Activated naive CD4-positive, alpha-beta T cell treated with Interleukin-2 at 50 U/mL for 16 hours (primary cell): ENCODE results near the gene OPRL1.
"Not testable (repeated sequence)": the region's sequence is repeated elsewhere in the genome, so short reads cannot be mapped to it uniquely, and the experiment has no call there.

ENCODE experiments used
- DNase-seq: peaks from one replicate; pipeline ENCODE4 v3.0.0-alpha.2; 2020

The OPRL1 gene

DNA sequence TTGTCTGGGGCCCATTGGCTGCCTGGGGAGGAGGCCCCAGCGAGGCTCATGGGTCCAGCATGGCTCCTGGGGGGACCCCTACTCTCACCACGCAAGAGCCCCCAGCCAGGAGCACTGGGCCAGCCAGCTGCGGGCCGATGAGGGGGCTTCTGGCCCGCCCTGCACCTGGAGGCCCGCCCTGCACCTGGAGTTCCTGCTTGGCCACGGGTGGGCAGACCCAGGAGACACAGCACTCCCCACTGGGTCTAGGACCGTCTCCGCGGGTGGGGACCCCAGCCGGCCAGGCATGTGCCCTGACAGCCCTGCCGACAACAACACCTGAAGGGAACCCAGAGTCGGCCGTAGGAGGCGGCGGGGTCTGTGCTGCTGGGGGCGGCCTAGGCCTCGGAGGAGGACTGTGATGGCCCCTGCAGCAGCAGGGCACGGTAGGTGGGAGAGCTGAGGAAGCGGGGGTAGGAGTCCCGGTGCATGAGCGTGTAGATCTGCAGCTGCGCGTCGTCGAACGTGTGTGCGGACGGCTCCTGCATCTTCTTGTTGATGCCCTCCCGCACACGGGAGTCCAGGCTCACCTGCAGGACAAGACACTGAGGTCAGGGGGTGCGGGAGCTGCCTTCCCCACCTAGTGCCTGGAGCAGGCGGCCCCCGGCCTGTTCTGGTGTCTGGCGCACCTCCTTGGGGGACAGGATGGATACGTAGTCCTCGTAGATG is 6.3 kb upstream of the OPRL1 start:
- DNase-seq = no peak

DNA sequence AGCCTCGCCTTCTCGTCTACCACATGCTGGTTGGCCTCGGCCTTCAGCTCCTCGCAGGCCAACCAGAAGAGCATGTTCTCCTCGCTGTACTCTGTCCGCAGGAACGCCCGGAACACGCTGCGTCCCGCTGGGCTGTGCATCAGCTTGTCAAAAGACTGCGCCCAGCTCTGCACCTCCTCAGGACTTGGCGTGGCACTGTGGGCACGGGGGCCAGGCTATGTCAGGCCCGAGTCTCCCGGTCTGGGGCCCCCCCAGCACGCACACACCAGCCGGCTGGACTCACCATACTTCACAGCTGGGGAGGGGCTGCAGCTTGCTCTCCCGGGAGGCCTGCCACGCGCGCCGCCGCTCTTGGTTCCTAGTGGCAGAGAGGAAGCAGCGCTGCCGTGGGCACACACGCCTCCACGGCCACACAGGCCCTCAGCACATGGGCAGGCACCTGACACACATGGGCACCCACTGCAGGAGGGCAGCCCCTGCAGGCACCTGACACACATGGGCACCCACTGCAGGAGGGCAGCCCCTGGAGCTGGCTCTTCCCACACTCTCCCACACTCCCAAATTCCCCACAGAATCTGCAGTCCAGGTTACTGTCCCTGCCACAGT is 5.6 kb upstream of the OPRL1 start:
- DNase-seq = no peak

DNA sequence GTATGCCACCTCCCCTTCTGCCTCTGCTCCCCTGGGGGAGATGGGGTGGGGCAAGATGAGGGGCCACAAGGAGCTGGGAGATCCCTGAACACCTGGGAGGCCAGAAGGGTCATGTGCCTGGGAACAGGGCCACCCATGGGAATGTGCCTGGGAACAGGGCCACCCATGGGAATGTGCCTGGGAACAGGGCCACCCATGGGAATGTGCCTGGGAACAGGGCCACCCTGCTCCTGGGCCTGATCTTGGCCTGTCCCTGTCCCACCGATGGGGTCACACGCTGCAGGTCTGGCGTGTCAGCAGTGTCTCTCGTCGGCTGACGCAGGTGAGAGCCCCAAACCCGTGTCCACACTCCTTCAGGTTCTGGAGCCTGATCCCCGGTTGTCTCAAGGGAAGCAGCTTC is 4.9 kb upstream of the OPRL1 start:
- no peak for DNase-seq

DNA sequence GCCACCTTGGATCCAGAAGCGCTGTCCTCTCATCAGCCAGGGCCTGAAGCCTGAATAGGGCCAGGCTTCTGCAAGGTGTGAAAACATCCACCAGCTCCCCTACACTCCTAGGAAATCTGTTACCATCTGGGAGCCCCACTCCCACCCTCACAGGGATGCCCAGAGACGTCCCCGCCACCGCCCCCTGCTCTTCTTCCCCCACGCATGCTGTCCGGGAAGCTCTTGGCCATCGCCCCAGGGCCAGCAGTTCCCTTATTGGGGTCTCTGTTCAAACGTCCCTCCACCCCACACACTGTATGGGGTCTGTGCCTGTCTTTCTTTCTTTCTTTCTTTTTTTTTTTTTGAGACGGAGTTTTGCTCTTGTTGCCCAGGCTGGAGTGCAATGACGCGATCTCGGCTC is 4.3 kb upstream of the OPRL1 start:
- DNase-seq = no peak

GRCh38 chr20:64076061-64076997 is 3.6 kb upstream of the OPRL1 start:
- no peak for DNase-seq

DNA sequence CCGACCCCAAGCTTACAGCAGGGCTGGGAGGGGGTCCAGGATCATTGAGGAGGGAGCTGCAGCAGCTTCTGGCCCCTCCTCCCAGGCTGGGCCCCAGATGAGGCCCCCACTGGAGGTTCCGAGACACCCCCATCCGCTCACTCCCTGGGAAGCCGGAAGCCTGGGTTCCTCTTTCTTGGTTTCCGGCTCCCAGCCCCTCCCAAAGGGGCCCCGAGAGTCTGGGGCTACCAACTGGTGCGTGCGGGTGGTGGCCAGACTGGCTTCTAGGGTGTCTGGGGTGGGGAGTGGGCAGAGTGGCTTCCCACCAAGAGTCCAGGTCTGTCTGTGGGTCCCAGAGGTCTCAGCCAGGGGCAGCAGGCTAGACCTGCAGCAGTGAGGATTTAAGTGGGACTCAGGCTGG is 2.8 kb upstream of the OPRL1 start:
- peak; percentile 32 for DNase-seq

DNA sequence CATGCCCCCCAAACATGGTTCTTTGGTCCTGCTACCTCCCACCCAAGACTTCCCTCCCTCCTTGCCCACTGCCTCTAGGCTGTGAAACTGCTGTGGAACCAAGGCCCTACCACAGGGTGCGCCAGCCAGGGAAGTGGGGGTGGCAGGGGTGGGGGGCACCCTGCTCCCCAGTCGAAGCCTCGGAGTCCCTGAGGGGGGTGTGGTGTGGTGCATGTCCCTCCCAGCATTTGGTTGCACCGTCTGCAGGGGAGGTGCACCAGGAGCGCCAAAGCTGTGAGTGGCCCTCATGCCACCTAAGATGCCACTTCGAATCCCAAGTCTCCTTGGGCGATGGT is 2.4 kb upstream of the OPRL1 start:
- no peak for DNase-seq

GRCh38 chr20:64077876-64078551 is 1.9 kb upstream of the OPRL1 start:
- DNase-seq = peak; percentile 56

GRCh38 chr20:64078934-64079272 is 979 bp upstream of the OPRL1 start:
- DNase-seq = no peak

DNA sequence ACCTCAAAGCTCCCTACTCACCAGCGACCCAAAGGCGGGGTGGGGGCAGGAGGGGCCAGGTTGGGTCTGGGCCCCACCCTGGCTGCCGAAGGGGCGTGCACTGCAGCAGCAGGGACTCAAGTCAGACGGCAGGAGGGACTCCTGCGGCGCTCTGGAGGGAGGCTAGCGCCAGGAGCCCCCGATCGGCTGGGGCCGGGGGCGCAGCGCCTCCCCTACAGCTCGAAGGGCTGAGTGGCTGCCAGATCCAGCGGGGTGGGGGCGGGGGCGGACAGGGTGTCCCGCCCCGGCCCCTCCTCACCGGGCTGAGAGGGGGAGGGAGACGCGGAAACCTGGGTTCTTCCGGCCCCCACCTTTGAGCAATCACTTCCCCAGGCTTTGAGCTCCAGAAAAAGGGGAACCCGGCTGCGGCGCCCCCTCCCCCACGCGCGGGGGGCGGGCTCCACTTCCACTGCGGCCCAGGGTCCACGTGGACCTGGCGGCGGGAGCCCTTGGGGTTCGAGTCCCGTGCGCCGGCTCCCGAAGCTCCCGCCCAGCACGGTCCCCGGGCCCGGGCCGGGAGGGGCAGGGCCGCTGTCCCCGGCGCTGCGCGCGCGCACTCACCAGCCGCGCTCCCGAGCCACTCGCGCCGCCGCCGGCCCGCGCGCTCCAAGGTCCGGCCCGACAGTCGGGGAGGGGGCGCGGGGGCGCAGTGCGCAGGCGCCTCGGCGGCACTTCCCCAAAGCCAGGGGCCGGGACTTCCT is 439 bp upstream of the OPRL1 start, which contains the start of gene RGS19:
TSS of gene RGS19 (minus strand) at position 246 of the 740 bp plus-strand sequence. CDS start 2,632 bp downstream, outside the sequence.
- peak; percentile 66 for DNase-seq

GRCh38 chr20:64080813-64081623 is 1.1 kb downstream of the OPRL1 start:
- DNase-seq = no peak

DNA sequence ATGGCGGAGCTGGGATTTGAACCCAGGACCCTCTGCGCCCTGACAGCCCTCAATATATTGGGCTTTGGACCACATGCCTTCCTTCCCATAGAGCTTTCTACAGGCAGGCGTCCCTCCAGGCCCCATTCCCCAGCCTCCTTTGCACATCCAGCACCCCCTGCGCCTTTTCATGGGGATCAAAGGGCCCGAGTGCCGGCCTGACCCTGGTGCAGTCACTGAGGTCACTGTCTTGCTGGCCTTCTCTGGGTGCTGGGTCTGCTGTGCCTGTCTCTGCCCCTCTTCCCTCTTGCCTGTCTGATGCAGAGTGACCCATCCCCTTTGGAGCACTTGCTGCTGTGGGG is 1.7 kb downstream of the OPRL1 start:
- no peak for DNase-seq

GRCh38 chr20:64082126-64082731 is 2.3 kb downstream of the OPRL1 start:
- no peak for DNase-seq

DNA sequence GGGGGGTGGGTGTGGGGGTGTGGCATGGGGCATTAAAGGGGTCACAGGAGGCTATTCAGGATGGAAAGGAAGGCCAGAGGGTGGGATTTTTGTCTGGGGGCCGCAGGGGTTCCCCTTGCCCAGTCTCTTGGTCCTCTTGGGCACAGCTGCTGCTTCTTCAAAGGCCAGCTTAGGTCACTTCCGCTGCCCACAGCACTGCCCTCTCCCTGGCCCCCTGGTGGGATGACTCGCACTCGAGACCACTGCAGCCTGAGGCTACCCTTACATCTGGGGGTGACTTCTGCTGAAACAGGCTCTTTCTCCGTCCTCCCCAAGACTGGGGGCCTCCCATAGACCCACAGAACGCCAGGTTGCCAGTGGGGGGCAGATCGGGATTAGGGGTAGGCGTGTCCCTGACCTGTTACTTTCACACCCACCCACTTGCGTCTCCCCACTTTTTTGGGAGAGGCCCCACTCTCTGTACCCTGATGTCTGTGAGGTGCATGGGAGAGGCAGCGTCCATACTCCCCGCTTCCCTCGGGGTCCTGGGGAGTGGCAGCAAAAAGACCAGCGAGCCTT is 3.0 kb downstream of the OPRL1 start:
- DNase-seq = no peak

GRCh38 chr20:64083378-64083803 is 3.5 kb downstream of the OPRL1 start:
- peak; percentile 75 for DNase-seq

- no peak for DNase-seq
These were observed 4.2 kb downstream of the OPRL1 start, which contains the start of gene LKAAEAR1 for GRCh38 chr20:64083804-64084684. Gene LKAAEAR1 (minus strand): TSS chr20:64084398. CDS start chr20:64084219, 179 bp downstream.

- no peak for DNase-seq
These were observed 4.8 kb downstream of the OPRL1 start for GRCh38 chr20:64084685-64085152.

- no peak for DNase-seq
These were observed 6.9 kb downstream of the OPRL1 start for GRCh38 chr20:64086801-64087200.

DNA sequence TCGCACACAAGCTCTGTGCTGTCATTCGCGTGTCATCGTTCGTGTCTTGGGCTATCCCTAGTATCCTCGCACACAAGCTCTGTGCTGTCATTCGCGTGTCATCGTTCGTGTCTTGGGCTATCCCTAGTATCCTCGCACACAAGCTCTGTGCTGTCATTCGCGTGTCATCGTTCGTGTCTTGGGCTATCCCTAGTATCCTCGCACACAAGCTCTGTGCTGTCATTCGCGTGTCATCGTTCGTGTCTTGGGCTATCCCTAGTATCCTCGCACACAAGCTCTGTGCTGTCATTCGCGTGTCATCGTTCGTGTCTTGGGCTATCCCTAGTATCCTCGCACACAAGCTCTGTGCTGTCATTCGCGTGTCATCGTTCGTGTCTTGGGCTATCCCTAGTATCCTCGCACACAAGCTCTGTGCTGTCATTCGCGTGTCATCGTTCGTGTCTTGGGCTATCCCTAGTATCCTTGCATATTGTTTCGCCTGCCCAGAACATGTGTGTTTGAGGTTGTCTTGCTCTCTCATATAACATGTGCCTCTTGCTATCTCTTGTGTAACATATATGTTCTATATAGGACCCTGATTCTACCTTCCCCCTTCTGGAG is 7.4 kb downstream of the OPRL1 start:
- not testable (repeated sequence) for DNase-seq
